Measurements from ENCODE around the gene MDM1.
A peak's percentile ranks its signal among the peaks of the same experiment; 100 is the strongest.

The MDM1 gene, protein sequence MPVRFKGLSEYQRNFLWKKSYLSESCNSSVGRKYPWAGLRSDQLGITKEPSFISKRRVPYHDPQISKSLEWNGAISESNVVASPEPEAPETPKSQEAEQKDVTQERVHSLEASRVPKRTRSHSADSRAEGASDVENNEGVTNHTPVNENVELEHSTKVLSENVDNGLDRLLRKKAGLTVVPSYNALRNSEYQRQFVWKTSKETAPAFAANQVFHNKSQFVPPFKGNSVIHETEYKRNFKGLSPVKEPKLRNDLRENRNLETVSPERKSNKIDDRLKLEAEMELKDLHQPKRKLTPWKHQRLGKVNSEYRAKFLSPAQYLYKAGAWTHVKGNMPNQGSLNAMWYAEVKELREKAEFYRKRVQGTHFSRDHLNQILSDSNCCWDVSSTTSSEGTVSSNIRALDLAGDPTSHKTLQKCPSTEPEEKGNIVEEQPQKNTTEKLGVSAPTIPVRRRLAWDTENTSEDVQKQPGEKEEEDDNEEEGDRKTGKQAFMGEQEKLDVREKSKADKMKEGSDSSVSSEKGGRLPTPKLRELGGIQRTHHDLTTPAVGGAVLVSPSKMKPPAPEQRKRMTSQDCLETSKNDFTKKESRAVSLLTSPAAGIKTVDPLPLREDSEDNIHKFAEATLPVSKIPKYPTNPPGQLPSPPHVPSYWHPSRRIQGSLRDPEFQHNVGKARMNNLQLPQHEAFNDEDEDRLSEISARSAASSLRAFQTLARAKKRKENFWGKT

DNA sequence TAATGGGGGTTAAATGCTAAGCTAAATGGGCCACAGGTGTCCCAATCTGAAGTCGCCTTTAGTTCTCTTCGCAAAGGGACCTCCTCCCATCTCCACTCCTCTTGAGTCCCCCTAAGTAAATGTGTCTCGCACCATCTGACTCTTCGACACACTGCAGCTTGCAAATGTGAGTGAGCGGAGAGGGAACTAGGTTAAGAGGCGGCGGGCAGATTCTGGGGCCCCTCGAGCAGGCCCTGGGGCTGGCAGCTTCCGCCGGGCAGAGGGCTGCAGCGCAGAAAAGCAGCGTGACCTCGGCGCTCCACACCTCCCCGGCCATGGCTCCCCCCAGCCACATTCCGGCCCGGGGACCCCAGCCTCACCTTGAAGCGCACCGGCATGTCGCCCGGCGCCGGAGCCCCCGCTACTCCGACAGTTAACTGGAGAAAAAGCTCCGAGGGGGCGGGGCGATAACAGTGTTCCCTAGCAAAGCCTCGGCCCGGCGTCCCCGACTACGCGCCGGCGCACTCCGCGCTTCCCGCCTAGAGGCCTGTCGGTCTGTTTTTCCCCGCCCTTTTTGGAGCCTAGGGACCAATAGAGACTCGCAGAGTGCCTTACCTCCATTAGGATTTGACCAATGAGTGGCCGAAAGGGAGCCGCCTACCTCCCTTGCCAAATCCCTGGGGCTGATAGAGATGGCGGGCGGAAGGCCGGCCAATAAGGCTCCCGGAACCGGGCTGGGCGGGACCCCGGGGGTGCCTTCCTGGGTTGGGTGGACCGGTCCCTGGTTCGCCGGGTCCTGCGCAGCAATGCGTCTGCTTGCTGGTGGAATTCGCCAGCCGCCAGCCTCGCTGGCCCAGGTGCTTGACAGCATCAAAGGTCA, at the start of gene MDM1:
Gene MDM1, minus strand, starts transcription at position 494 of the 859 bp plus-strand sequence. Its CDS starts 117 bp downstream, at position 377.
- peak; percentile 98 for DNase-seq
- TF ChIP-seq GATA1 (IDR thresholded peaks at IDR 0.05; ENCODE audit: low read depth, low read length) (no peak), POLR2A (IDR thresholded peaks at IDR 0.05; ENCODE audit: low read length) (peak; percentile 63)

DNA sequence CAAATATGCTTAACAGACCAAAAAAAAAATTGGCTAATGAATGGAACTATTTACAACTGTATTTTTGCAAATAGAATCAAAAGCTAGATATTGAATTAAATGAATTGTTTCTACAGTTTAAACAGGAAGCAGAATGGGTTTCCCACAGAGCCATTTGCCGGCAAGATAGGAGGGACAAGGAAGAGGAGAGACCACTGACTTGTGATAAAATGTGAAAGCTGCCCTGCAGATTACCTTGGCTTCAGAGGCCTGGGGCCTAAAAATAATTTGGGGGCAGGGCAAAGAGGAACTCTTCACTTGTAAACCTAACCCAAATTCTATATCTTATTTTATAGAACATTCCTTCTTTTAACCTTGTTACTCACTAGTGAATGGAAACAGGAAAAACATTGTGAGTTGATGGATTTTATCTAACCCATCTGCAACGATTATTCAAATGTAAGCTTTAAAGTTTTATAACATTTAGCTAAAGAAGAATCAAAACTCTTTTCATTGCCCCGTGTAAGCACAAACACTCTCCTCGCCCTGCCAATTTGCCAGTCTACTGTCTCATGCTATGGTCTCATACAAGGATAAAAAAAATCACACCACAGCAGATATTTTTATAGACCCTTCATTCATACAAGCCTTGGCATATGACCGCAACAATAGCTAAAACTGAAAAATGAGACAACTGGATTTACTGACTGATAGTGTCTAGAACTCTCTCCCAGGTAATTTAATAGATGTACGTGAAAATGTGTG, 49.5 kb upstream of the MDM1 start:
- TF ChIP-seq POLR2A (IDR thresholded peaks at IDR 0.05; ENCODE audit: low read length) (no peak), GATA1 (IDR thresholded peaks at IDR 0.05; ENCODE audit: low read depth, low read length) (no peak)
- DNase-seq, result peak; percentile 12 to 30

DNA sequence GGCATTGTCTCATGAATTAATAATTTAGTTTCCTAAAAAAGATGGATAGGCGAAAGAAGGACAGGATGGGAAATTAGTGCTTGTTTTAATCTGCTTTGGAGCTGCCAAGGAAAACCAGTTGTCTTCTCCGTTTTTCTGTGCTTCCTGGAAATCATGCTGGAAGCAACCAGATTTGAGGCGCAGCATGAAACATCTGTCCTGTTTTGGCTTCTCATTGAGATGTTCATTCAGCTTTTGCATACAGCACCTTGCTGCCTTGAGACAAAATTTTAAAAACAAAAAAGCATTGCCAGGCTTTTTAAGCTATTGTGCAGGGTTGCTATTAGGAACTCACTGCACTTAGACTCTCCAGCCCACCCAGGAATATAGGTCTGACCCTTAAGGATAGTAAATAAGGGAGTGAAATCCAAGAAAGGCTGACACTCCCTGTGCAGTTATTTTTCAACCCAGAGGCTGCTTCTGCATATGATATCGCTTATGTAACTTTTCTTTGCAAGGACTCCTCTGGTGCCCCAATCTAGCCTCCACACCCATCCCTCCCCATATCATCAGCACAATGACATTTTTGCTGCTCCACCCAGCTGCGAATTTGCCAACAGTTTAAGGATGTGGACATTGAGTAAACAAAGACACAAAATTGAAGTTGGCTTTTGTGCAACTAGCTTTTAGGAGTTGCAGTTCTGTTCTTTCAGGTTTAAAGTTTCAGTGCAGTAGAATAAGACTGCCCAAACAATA, 46.9 kb upstream of the MDM1 start:
- peak; percentile 88 to 94 for DNase-seq
- peak; percentile 20 for TF ChIP-seq POLR2A (IDR thresholded peaks at IDR 0.05; ENCODE audit: low read length)
- no peak for TF ChIP-seq GATA1 (IDR thresholded peaks at IDR 0.05; ENCODE audit: low read depth, low read length)

DNA sequence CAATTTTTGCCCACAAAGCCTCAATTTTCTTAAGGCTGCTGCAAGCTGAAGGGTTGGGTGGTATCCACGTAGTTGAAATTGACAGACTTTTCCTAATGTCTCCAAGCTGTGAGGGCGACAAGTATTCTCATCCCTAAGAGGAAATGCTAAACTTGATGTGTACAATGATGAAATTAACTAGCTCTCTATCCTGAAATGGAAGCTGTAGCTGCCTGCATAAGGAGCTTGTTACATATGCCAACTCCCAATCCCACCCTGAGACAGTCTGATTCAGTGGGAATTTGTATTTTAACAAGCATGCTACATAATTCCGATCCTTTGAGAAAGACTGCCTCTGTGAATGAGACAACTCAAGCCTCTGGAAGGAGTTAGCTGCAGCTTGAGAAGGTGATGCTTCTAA, 45.7 kb upstream of the MDM1 start:
- no peak for TF ChIP-seq POLR2A (IDR thresholded peaks at IDR 0.05; ENCODE audit: low read length)
- DNase-seq, result no peak

DNA sequence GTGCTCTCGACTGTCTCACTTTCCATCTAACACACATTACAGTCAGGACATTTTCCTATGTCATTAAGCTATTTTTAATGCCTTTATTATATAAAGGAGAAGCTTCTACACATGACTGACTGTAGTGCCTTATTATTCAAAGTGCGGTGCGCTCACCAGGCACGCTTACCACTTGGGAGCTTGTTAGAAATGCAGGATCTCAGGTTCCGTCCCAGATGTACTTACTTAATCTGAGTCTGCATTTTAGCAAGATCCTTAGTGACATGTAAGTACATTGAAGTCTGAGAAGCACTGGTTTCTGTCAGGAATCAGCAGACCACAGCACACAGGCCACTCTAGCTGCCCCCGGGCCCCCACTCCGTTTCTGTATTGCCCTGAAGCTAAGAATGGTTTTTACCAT, 44.7 kb upstream of the MDM1 start:
- no peak for DNase-seq
- no peak for TF ChIP-seq POLR2A (IDR thresholded peaks at IDR 0.05; ENCODE audit: low read length)

DNA sequence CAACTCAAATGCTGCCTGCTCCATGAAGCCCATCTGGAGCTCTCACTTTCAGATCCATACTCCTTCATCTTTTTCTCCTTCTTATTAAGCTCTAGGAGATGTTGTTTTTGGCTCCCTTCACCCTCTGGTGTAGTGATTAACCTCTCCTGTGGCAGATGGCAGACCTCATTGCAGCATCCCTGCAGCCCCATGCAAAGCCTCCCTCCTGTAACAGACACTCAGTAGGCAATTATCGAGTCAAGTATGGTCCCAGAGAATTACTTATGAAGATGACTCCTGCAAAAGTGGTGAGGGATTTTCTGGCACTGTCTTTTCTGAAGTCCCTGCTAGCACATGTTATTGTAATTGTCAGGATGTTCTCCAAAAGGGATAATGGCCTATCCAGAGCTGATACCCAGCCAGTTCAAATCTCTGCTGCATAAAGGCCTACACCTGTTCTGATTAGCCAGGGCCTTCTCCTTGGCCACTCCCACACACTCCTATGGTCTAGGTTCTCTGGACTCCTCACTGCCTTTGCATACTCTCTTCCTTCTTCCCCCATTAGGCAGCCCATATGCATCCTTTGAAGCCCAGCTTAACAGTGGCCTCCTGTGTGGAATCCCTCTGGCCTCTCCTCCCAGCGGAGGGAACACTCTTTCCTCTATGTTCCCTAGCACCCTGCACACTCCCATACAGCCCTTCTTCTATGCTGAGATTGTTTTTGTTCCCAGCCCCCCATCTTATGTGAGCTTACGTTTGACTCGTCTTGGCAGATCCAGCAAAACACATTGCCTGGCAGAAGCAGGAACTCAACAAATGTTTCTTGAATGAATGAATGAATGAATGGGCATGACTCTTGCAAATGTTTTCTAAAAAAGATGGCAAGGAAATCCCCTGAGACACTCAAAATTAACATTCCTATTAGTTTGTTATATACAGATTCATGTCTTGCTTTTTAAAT, 43.9 kb upstream of the MDM1 start:
- DNase-seq, result no peak
- TF ChIP-seq POLR2A (IDR thresholded peaks at IDR 0.05; ENCODE audit: low read length) (no peak), GATA1 (IDR thresholded peaks at IDR 0.05; ENCODE audit: low read depth, low read length) (no peak)

DNA sequence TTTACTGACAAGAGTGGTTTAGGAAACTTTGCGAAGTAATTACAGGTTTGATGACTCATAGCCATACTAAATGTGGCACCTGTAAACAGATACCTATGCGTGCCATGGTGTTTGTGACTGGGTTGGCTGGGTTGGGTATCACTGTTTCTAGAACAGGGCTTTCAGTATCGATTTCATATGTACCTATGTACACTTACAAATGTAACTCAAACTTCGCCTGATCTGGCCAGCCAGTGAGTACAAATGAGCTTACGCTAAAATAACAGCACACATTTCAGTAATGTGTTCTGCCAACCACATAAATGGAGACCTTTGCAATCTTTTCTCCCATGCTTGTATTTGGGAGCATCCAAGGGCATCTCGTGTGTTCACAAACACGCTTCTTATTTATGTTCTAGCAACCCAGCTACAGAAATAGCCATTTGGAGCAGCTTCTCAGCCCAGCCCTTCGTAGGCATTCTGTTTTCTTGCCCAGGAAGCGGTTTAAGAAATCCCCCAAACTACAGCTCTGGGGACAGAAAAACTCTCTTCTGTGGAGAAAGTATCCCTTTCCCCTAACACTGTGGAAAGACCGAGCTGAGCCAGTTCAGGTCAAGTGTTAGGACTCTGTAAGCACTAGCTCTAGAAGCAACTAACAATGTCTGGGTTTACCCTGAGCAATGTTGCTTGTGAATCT, 42.3 kb upstream of the MDM1 start:
- peak in 1 of 2 experiments; percentile 25 for DNase-seq
- no peak for TF ChIP-seq GATA1 (IDR thresholded peaks at IDR 0.05; ENCODE audit: low read depth, low read length)
- no peak for TF ChIP-seq POLR2A (IDR thresholded peaks at IDR 0.05; ENCODE audit: low read length)

DNA sequence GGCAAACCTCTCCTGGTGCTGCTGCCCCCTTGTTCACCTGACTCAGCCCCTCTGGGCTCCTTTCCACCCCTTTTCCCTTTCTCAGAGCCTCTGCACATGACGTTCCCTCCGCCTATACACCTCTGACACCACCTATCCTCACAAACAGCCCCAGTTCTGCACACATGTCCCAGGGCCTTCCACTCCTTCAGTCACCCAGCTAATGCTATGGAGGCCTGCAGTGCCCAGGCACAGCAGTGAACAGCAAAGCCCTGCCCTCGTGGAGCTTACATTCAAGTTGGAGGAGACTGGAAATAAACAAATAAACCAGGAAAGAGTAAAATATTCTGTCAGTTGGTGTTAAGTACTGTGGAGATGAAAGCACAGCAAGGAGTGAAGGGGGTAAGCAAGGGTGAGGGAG, 38.5 kb upstream of the MDM1 start:
- TF ChIP-seq GATA1 (IDR thresholded peaks at IDR 0.05; ENCODE audit: low read depth, low read length), result no peak
- no peak for TF ChIP-seq POLR2A (IDR thresholded peaks at IDR 0.05; ENCODE audit: low read length)

DNA sequence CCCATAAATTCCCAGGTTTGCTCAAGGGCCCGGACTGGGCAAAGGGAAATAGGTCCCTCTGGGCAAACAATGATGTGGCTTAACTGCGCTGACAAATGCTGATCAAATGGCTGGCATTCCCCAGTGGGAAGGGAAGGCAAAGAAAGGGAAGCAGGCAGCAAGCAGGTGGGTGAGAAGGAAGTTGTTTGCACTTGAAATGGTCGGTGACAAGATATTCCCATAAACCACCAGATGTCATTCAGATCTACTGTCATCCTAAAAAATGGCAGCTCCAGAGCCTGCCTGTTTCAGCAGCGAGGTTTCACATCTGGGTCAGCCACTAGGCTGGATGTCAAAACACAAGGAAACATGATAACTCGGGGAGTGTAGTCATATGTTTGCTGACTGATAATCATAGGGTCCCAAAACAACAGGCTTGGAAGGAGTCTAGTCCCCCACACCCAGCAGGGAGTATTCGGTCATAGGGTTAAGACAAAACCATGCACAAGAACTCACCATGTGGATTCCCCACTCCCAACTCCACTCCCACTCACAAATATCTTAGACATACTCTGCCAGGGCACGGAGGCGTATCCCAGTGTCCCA, 37.9 kb upstream of the MDM1 start:
- peak; percentile 73 to 89 for DNase-seq
- TF ChIP-seq POLR2A (IDR thresholded peaks at IDR 0.05; ENCODE audit: low read length), result no peak
- TF ChIP-seq GATA1 (IDR thresholded peaks at IDR 0.05; ENCODE audit: low read depth, low read length), result no peak

More for the DNA sequence above, 38.5 kb upstream of the MDM1 start:
- DNase-seq, result peak in 1 of 2 experiments; percentile 34

DNA sequence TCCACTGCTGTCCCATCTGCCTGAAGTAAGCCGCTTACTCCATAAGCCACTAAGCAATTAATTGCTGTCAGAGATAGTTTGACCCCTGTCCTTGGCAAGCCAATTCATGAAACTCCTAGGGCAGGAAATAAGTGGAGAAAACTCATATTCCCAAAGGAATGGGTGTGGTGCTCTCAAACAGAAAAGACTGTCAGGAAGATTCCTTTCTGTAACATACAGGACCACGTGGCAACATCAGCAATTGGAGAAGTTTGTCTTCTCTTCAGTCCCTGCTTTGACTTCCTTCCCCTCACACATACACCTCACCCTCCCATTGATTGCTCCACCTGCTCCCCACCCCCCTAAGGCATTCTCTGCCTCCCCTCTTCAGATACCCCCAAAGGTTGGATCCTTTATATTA, 36.2 kb upstream of the MDM1 start:
- DNase-seq, result no peak
- TF ChIP-seq GATA1 (IDR thresholded peaks at IDR 0.05; ENCODE audit: low read depth, low read length), result no peak
- no peak for TF ChIP-seq POLR2A (IDR thresholded peaks at IDR 0.05; ENCODE audit: low read length)

DNA sequence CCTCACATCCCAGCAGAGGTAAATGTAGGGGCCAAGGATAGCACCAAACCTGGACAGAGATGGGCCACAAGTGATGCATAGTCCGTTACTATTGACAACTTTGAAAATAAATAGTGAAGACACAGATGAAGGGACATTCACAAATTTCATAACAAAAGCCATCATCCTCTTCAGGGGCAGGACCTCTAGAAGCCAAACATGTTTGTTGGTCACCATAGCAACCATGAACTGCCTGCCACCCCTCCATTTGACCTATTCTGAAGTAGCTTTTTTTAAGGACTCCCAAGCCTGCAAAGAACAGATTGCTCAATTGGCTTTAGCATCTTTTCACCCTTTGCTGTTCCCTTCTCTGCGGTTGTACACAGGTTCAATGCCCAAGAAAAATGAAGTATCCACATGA, 35.7 kb upstream of the MDM1 start:
- peak; percentile 18 to 60 for DNase-seq
- no peak for TF ChIP-seq POLR2A (IDR thresholded peaks at IDR 0.05; ENCODE audit: low read length)
- no peak for TF ChIP-seq GATA1 (IDR thresholded peaks at IDR 0.05; ENCODE audit: low read depth, low read length)
